GM18517 (cell line): ENCODE results near the gene MAP4K2.

ENCODE experiments used
- ATAC-seq: cut with Tn5 transposase; IDR thresholded peaks from one replicate; pipeline ENCODE4 v1.9.1; 2021; ENCODE audit warnings: mild to moderate bottlenecking, moderate library complexity; ENCODE audit not compliant: unreplicated experiment

Gene MAP4K2

DNA sequence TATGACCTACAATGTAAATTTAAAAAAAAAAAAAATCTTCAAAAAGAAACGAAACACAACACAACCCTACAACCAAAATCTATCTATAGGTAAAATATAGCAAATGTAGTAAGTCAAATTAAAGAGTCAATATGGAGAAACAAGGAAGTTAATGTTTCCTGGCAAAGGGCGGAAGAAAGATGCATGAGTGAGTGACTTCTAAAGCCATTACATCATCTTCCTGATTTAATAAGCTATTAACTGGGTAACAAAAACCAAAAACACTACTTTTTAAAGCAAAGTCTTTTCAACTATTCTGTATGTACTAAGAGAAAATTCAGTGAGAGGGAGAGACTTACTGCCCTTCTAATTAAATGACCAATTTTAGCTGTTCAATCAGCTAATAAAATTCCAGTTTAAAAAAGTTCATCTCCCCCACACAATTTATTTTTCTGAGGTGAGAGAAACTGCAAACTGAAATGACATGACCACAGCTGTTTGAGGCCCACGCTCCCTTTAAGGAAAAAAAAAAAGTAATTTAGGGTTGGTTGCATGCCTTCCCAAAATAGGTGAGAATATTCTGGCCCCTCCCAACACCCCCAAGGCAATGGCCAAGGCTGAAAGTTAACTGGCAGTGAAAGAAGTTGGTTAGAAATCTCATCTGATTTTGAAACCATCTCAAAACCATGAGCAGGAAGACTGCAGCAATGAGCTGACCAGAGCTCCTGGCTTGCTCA lies 30.6 kb downstream of the MAP4K2 start:
- ATAC-seq = no peak

- ATAC-seq = no peak
These were observed 31.2 kb downstream of the MAP4K2 start for GRCh38 chr11:64771861-64772260.

DNA sequence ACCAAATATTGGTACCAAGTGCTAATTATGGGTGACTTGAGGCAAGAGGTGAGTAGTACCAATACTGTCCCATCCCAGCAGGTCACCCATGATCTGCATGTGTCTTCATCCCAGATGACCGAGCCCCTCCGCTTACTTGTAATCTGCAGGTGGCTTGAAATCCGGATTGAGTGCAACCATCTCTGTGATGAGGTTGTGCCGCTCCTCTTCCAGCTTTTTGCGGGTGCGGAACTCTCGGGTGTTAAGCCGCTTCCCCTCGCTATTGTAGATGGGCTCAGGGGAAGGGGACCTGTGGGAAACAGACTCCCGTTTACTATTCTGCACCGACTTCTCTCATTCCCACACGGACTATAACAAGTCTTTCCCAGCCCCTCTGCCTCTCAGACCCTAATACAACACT lies 32.9 kb downstream of the MAP4K2 start:
- no peak for ATAC-seq

DNA sequence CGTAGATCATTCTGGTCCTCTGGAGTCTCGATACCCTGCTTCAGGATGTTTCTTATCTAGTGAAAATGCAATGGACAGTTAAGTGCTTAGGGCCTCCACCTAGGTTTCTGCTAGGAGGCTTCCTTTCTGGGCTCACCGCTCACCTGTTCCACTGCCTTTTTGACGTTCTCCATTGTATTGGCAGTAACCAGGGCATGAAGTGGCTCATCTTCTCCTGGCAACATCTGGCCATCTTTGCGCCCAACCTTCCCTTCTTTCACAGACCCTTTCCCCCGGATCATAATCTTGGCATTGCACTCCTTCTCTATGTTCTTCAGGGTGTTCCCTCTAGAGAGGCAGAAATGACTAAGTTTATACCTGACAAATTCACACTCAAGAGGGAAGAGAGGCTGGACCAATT lies 33.7 kb downstream of the MAP4K2 start:
- no peak for ATAC-seq

DNA sequence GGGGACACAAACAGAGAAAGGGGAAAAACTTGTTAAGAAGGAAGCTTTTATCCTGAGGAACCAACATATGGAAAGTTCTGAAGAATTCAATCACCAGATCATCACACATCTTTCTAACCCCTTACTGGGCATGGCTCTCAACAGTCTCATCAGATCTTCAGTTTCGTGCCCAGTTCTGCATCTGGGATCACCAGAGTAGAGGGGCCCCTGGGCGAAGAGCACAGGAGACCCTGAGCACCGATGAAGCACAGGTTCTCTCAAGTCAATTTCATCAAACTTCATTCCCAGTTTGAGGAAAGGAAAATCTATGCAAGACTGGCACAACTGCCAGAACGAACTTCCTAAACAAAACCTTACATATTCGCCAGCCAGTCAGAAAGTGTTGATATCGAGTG lies 34.7 kb downstream of the MAP4K2 start:
- ATAC-seq = no peak

DNA sequence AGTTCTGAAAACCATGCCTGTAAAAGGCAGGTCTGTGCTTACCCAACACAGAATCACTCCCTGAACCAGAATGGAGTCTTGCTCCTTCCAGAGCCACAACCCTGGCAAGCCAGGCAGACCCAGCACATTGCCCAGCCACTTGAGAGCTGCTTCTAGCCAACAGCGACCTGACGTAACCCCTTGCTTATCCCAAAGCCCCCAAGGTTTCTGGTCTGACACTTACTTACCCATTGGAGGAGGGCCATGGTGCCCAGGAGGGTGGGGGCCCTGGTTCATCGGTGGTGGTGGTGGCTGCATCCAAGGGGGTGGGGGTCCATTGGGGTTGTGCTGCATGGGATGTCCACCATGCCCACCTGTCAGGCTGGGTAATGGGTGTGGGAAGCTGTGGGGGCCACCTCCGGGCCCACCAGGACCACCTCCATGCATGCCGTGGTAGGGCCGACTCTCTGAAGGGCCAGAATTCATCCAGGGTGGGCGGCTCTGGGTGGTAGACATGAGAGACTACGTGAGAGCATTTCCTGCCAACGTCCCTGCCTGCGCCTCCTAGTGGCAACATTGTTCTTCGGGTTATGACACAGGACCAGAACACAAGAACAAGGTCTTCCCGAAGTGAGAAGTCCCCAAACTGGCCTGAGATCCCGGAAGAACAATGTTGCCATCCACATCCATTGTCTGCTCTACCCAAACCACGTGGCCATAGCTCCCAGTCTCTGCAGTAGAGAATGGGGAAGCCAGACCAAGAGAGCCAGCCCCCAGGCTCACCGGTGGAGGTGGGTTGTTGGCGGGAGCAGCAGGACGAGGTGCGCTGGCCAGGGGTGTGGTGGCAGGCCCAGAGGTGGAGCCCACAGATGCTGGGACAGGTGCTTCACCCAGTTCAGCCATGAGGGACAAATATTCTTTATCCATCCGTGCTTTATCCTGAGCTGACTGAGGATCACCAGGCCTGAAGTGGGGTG lies 35.4 kb downstream of the MAP4K2 start:
- ATAC-seq = no peak

DNA sequence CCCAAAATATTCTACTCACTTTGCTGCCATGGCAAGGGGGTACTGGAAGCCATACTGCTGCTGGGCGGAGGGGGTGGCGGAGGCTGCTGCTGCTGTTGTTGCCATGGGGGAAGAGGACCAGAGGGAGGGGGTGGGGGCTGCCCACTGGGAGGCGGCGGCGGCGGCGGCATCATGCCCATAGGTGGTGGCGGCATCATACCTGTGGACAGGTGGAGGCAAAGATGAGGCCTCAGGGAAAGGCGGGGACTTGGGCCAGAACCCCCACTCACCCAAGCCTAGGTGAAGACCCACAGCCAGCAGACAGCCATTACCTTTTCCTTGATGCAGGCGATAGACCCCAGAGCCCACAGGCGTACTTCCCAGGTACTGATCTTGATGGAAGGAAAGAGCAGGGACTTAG lies 36.1 kb downstream of the MAP4K2 start:
- no peak for ATAC-seq

DNA sequence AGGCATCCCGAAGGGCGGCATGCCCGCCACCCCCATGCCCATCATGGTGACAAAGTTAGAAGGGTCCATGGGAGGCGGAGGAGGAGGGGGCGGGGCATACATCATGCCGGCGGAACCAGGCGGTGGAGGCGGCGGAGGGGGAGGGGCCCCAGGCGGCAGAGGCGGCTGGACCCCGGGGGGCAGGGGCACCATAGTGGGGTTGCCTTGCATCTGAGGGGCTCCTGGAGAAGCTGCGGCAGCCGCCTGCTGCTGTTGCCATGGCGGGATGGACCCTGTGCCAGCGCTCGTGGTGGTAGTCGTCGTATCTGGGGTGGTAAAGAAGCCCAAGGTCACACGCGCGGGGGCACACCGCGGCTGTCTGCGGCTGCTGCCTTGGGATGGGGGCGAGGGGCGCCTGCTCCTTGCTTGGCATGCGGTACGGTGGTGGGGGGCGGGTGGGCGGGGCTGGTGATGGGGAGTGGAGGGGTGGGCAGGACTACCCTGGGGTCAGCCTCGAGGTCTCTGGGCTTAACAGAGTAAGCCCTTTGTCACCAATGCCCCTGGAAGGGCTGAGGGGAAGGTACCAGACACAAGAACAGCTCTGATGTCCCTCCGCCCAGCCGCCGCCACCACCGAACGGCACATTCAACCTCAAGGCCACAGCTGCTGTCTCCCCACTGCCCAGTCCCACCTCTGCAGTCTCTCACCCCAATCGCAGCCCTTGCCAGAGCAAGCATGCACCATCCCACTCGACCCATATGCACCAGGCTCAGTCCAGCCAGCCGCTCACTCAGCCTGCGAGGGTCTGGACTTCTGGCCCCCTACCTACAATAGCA lies 37.0 kb downstream of the MAP4K2 start:
- no peak for ATAC-seq

DNA sequence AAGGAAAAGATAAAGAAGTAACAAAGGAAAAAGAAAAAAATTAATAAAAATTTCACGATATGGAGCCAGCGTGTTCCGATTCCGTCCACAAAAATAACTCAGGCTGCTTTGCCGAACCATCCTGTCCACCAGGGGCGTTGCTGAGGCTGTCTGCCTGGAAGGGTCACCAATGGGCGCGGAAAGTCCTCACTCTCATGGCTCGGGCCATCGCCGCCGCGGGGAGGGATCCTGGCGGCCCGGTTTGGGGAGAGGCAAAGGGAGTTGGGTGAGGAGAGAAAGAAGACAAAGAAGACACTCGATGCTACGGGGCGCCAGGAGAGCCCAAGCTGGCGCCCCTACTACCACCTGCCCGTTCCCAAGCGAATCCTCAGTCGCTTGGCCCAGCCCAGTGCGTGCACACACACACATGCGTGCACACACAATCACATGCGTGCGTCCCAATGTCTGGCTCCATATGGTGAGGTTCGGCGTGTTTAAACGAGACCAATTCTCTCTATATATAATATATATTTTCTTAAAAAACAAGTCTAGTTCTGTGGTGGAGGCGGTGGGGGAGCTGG lies 37.6 kb downstream of the MAP4K2 start:
- ATAC-seq = no peak

- ATAC-seq = no peak
These were observed 38.3 kb downstream of the MAP4K2 start for GRCh38 chr11:64764753-64765152.

GRCh38 chr11:64764040-64764611 lies 38.9 kb downstream of the MAP4K2 start:
- ATAC-seq = no peak

GRCh38 chr11:64763526-64764039 lies 39.4 kb downstream of the MAP4K2 start:
- ATAC-seq = no peak

DNA sequence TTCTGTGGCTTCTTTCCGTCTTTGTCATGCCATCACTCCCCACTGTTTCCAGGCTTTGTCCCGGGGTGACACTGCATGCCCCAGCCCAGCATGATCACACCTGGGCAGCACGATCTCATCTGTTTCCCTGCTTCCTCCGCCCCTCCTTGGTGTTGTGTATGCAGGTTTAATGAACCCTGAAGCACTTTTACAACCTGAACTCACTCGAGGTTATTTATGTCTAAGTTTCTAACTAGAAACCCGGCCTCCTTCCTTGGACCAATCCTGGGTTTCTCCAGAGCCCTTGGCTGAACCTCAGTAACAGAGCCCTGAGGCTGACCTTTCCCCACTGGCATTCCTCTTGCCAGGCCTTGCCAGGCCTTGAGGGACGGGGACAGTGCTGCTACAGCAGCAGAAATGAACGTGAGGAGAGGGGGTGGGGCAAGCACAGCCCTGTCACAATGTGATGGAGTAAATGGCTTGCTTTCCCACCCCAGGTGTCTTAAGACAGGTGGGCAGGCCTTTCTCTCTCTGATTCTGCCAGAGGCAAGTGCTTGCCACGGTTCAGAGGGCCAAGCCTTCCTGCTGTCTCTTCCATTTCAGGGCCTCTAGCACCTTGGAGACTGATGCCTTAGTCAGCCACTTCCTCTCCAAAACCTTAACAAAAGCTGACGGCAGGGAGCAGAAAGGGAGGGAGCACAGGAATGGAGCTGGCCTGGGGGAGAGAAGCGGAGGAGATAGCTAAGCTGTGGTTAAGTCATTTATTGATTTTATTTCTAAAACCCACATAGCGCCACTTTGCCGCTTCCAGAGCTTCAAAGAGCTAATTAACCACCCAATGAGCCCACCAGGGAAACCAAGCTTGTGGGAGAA lies 40.1 kb downstream of the MAP4K2 start:
- no peak for ATAC-seq

DNA sequence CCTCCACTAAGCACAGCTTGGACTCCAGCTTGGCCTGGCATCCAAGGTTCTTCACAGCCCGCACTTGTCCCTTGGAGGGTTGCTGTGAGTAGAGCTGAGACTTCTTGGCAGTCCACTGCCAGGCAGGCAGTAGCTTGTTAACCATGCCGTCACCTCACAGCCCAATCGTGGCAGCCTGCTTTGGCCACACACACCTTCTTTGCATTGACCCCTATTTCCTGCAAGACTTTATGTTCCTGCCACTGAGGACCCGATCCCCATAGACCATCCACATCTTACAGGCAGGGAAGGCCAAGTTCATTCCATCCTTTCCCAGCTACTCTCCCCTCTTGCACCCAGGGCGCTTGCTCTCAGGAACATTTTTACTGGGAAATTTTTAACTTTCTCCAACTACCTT lies 40.7 kb downstream of the MAP4K2 start:
- ATAC-seq = no peak

DNA sequence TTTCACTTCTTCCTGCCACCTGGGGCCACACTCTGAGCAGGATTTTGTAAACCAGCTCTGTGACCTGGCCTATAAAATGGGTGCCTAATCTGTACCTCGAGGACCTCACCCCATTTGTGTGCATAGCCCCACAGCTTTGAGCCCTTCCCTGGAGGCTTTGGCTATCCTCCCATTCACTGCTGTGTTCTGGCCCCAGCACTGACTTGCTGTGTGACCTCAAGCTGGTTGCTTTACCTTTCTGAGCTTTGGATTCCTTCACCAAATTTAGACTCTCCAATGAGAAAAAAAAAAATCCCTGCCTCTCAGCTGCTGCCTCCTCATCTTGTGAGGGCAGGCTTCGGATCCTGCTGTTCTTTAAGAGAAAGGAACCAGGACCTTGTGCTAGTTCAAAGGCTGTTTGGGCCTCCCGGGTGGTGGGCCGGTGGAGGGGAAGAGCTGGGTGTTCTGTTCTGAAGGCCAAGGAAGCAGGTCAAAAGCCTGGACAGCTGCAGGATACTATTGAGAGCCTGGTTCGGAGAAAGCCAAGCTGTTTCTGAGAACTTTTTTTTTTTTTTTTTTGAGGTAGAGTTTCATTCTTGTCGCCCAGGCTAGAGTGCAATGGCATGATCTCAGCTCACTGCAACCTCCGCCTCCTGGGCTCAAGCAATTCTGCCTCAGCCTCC lies 42.1 kb downstream of the MAP4K2 start:
- ATAC-seq = no peak

DNA sequence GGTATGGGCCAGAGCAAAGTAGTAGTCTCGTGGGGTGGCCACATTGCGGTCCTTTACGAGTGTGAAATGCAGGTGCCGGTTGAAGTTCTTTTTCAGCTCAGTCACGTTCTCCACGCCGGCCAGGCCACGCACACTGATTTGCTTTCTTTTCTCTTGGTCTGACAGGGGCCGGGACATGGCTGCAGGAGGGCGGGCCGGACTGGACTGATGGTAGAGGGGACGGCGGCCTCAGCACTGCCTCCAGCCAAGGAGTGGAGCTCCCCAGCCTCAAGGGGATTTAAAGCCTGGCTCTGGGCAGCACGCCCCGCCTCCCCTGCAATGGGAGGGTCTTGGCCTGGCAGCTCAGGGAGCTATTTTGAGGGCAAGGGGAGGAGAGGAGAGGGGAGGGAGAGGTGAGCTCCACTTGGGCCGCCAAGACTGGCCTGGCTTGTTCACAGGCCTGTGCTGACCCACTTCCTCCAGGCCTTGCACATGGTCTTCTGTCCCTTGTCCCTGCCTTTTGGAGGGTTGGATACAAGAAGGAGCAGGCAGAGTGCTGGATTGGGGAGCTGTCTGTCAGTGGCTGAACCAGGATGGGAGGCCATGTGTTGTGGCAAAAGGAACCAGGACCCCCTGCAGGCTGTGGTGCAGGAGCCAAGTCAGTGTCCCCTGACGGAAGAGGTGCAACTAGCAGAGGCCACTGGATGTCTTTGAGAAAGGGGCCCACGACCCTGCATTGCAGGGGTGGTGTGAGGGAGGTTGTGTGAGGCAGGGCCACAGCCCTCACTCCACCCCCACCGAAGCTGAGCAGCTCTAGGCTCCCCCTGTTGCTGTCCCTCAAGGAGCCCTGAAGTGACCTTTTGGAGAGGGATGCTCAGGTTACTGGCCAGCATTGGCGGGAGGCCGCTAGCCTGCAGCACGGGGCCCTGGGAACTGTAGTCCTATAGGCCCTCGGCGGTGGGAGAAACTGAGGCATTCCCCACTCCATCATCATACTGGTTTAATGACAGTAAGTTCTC lies 43.0 kb downstream of the MAP4K2 start, which contains the start of gene PYGM:
TSS of gene PYGM (minus strand) at position 253 of the 998 bp plus-strand sequence. CDS start at position 177, 76 bp downstream.
- ATAC-seq = no peak

GRCh38 chr11:64759131-64759721 lies 43.8 kb downstream of the MAP4K2 start:
- ATAC-seq = no peak
